Skeletal muscle satellite cell (primary cell): Measurements from ENCODE around the gene STK33.
"Not testable (repeated sequence)": the region's sequence is repeated elsewhere in the genome, so short reads cannot be mapped to it uniquely, and the experiment has no call there.

Experiments used
- H3K27me3 ChIP-seq: 2 replicates; pipeline ENCODE4 v1.7.0; 2013; ENCODE audit warnings: low read length; ENCODE audit not compliant: control insufficient read depth, insufficient read depth
- H3K36me3 ChIP-seq: 2 replicates; pipeline ENCODE4 v1.7.0; 2013; ENCODE audit warnings: mild to moderate bottlenecking, control low read depth, low read length; ENCODE audit not compliant: insufficient read depth
- H3K4me1 ChIP-seq: 2 replicates; pipeline ENCODE4 v1.7.0; 2013; ENCODE audit warnings: low read length; ENCODE audit not compliant: control insufficient read depth, insufficient read depth
- H3K4me2 ChIP-seq: 2 replicates; pipeline ENCODE4 v1.7.0; 2013; ENCODE audit warnings: mild to moderate bottlenecking, low read length
- H3K4me3 ChIP-seq: 2 replicates; pipeline ENCODE4 v1.7.0; 2013; ENCODE audit warnings: low read length
- H3K9ac ChIP-seq: 2 replicates; pipeline ENCODE4 v1.7.0; 2013; ENCODE audit warnings: mild to moderate bottlenecking, low read depth, low read length, moderate library complexity
- H3K9me3 ChIP-seq: replicated peaks from 2 replicates; pipeline ENCODE4 v1.7.0; 2013; ENCODE audit warnings: mild to moderate bottlenecking, control low read depth, low read length

Gene STK33

GRCh38 chr11:8477151-8477550, 116.9 kb downstream of the STK33 start:
- no peak overlapping the region for H3K4me3 ChIP-seq
- H3K36me3 ChIP-seq = no peaks in the 10 kb centered on the region
- H3K4me1 ChIP-seq = no peaks in the 10 kb centered on the region
- no peak overlapping the region for H3K4me2 ChIP-seq
- H3K9ac ChIP-seq = no peak overlapping the region
- no peaks in the 10 kb centered on the region for H3K9me3 ChIP-seq
- peaks cover 5% of the 10 kb centered on the region for H3K27me3 ChIP-seq

GRCh38 chr11:8467806-8468205, 126.2 kb downstream of the STK33 start:
- not testable (repeated sequence) for H3K4me3 ChIP-seq, H3K9ac ChIP-seq, H3K36me3 ChIP-seq, H3K4me1 ChIP-seq, H3K9me3 ChIP-seq, H3K4me2 ChIP-seq, H3K27me3 ChIP-seq

- not testable (repeated sequence) for H3K9me3 ChIP-seq, H3K9ac ChIP-seq, H3K4me2 ChIP-seq, H3K27me3 ChIP-seq, H3K36me3 ChIP-seq, H3K4me3 ChIP-seq, H3K4me1 ChIP-seq
These were observed 126.7 kb downstream of the STK33 start for GRCh38 chr11:8467356-8467755.

DNA sequence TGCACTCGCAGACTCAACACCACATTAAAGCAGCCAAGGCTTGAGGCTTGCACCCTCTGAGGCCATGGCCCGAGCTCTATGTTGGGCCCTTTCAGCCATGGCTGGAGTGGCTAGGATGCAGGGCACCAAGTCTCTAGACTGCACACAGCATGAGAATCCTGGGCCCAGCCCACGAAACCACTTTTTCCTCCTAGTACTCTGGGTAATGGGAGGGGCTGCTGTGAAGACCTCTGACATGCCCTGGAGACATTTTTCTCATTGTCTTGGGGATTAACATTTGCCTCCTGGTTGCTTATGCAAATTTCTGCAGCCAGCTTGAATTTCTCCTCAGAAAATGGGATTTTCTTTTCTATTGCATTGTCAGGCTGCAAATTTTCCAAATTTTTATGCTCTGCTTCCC, 127.1 kb downstream of the STK33 start:
- H3K4me3 ChIP-seq, H3K9me3 ChIP-seq, H3K36me3 ChIP-seq, H3K27me3 ChIP-seq, H3K4me2 ChIP-seq, H3K9ac ChIP-seq, H3K4me1 ChIP-seq: not testable (repeated sequence)

DNA sequence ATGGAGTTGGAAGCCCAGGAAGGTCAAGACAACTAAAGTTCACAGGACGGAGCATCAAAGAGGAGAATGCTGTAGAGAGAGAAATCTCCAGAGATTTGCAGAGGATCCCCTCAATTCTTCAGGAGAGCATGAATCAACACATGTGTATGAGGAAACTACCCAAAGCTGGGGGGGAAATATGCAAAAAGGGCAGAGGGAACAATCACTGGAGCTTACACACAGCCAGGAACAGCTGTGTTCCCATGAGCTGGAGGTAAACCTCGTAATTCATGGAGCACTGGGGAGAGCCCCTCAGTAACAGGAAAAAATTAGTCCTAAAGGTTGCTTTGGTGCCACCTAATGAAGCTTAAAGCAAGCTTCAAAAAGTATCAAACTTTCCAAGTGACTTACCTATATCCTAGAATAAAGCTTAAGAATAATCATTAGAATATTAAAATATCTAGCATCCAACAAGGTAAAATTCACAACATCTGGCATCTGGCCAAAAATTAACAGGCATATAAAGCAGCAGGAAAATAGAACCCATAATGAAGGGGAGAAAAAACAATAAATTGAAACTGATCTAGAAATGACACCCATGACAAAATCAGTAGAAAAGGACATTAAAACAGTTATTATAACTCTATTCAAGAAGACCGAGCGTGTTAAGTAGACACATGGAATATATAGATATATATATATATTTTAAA, 134.2 kb downstream of the STK33 start:
- Histone ChIP-seq H3K36me3 (no peaks in the 10 kb centered on the region), H3K9me3 (no peaks in the 10 kb centered on the region), H3K9ac (no peak overlapping the region), H3K27me3 (no peaks in the 10 kb centered on the region), H3K4me2 (no peak overlapping the region), H3K4me1 (no peaks in the 10 kb centered on the region), H3K4me3 (no peak overlapping the region)

DNA sequence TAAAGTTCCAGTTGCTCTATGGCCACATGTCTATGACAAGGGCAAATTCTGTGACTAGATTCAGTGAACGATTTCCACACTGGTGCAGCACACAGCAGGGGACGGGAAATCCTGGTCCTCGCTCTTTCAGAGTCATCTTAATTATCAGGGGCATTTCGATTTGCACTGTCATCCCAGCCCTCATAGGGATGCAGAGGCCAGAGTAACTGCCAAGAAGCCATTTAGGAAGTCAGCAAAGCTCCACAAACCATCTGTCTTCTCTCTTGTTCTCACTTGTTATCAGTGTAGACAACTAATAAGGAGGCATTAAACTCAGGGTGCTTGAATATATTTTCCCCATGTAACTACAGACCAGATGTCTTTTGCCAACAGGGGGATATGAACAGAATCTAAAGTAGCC, 151.7 kb downstream of the STK33 start:
- Histone ChIP-seq H3K4me3 (no peak overlapping the region), H3K9ac (no peak overlapping the region), H3K9me3 (no peaks in the 10 kb centered on the region), H3K36me3 (no peaks in the 10 kb centered on the region), H3K4me1 (no peaks in the 10 kb centered on the region), H3K4me2 (no peak overlapping the region), H3K27me3 (no peaks in the 10 kb centered on the region)

GRCh38 chr11:8440649-8441048, 153.4 kb downstream of the STK33 start:
- Histone ChIP-seq H3K9ac (no peak overlapping the region), H3K4me1 (no peaks in the 10 kb centered on the region), H3K36me3 (no peaks in the 10 kb centered on the region), H3K4me2 (no peak overlapping the region), H3K4me3 (no peak overlapping the region), H3K9me3 (no peaks in the 10 kb centered on the region), H3K27me3 (no peaks in the 10 kb centered on the region)

- Histone ChIP-seq H3K4me2 (no peak overlapping the region), H3K4me3 (no peak overlapping the region), H3K9ac (no peak overlapping the region), H3K9me3 (no peaks in the 10 kb centered on the region), H3K36me3 (no peaks in the 10 kb centered on the region), H3K27me3 (peaks cover 8% of the 10 kb centered on the region), H3K4me1 (no peaks in the 10 kb centered on the region)
These were observed 164.5 kb downstream of the STK33 start for GRCh38 chr11:8429483-8429882.

- Histone ChIP-seq H3K27me3 (peaks cover 8% of the 10 kb centered on the region), H3K4me1 (no peaks in the 10 kb centered on the region), H3K9ac (no peak overlapping the region), H3K36me3 (no peaks in the 10 kb centered on the region), H3K4me3 (no peak overlapping the region), H3K4me2 (no peak overlapping the region), H3K9me3 (no peaks in the 10 kb centered on the region)
These were observed 168.0 kb downstream of the STK33 start for GRCh38 chr11:8426076-8426475.

DNA sequence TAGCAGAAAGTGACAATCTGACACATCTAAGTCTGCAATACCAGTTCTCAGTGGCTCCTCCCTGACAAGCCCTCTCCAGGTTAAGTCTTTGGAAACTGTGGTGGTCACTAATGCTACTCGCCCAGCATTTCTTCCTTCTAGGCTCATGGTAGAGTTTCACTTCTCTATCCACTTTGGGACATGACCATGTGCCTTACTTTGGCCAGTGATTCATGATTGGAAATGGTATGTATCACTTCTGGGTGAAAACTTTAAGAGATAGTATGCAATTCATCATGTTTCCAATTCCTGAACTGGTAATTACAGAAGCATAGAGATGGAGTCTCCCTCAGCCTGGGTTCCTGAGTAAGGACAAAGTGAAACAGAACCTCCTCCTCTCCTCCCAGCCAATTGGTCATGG, 178.8 kb downstream of the STK33 start:
- Histone ChIP-seq H3K4me2 (no peak overlapping the region), H3K4me1 (no peaks in the 10 kb centered on the region), H3K9ac (no peak overlapping the region)

GRCh38 chr11:8408151-8408941, 185.7 kb downstream of the STK33 start:
- Histone ChIP-seq H3K4me2 (no peak overlapping the region), H3K4me3 (no peak overlapping the region), H3K9ac (no peak overlapping the region), H3K4me1 (no peaks in the 10 kb centered on the region), H3K36me3 (no peaks in the 10 kb centered on the region), H3K9me3 (no peaks in the 10 kb centered on the region), H3K27me3 (peaks cover 11% of the 10 kb centered on the region)

More for the DNA sequence above, 178.8 kb downstream of the STK33 start:
- no peaks in the 10 kb centered on the region for H3K36me3 ChIP-seq
- peaks cover 6% of the 10 kb centered on the region for H3K27me3 ChIP-seq
- no peaks in the 10 kb centered on the region for H3K9me3 ChIP-seq
- H3K4me3 ChIP-seq = no peak overlapping the region

DNA sequence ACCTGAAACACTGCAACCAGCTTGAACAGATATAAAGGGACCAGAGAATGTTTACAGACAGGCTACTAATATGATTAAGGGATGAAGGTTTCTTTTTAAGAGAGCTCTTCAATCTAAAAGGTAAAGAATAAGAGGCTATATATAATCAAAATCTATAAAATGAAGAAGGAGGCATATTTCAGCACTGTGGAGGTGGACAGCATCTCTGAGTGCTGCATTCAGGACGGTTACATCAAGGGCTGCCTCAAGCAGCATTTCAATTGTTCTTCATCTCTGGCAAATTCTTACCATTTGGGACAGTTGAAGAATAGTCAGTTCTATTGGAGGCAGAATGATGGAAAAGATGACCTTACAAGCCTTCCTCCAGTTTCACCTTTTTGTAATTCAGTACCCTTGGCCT, 190.7 kb downstream of the STK33 start:
- Histone ChIP-seq H3K4me3 (no peak overlapping the region), H3K4me2 (no peak overlapping the region), H3K36me3 (no peaks in the 10 kb centered on the region), H3K27me3 (peaks cover 3% of the 10 kb centered on the region), H3K9me3 (no peaks in the 10 kb centered on the region), H3K4me1 (no peaks in the 10 kb centered on the region), H3K9ac (no peak overlapping the region)
